Testis (tissue), 2 donors: Measurements from ENCODE around the gene OSGEPL1.

Experiments
- CTCF ChIP-seq, 3 experiments: fragments of 450-650 bp in 2 of 3; fragments of 200-600 bp in 1 of 3; sonication (generic) in 1 of 3; IDR thresholded peaks; one replicate each; pipeline ENCODE4 v1.5.1; 2016 to 2019; ENCODE audit warnings: antibody characterized with exemption in 3 of 3, mild to moderate bottlenecking in 2 of 3, moderate library complexity in 1 of 3
- POLR2A ChIP-seq: fragments of 450-650 bp; IDR thresholded peaks from one replicate; pipeline ENCODE4 v1.6.1; 2017; ENCODE audit warnings: antibody characterized with exemption, mild to moderate bottlenecking, moderate library complexity

GRCh38 chr2:189763908-189764661 is 1.5 kb upstream of the OSGEPL1 start:
- no peak for TF ChIP-seq CTCF (IDR thresholded peaks at IDR 0.05)
- TF ChIP-seq POLR2A = no peak
